C4-2B (cell line): Measurements from ENCODE around the gene CYP1A2.

ENCODE experiments used
- ZFX ChIP-seq: fragments of 450-650 bp; IDR thresholded peaks from 2 replicates; pipeline ENCODE4 v1.6.1; 2017
- TF ChIP-seq, protein P1 (sequence below): fragments of 450-650 bp; conservative IDR thresholded peaks from 2 replicates; pipeline ENCODE4 v1.5.1; 2017; ENCODE audit warnings: mild to moderate bottlenecking

DNA sequence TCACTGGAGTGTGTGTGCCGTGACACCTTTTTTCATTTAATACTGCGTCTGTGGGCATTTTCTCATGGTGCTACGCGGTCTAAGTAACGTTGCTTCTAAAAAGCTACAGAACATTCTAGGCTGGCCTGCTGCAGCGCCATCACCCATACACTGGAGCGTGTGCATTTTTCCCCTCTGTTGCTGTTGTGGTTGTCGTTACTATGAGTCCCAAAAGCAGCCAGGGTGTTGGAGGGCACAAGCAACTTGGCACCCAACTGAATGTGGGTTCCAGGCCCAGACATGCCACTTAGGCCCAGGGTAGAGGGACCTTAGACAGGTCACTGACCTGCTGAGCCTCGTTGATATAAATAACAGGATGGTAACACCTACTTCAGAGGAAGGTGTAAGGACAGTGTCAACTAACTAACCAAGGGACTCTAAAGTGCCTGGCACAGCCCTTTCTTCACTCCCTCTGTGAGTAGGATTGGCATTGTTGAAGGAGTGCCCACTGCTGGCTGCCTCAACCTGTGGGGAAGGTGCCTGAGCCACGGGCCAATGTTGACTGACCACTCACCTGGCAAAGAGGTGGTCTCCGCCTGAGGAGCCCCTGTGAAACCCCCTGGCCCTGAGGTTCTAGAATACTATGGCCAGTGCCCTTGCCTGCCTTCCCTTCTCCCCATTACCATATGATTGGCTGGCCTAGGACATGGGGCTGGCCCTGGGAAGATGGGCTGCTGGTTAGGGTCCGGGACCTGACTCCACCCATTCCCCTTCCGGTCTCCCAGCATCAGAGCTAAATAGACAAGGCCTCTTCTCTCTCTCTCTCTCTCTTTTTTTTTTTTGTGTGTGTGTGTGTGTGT lies 36.8 kb downstream of the CYP1A2 start:
- TF ChIP-seq, protein P1, sequence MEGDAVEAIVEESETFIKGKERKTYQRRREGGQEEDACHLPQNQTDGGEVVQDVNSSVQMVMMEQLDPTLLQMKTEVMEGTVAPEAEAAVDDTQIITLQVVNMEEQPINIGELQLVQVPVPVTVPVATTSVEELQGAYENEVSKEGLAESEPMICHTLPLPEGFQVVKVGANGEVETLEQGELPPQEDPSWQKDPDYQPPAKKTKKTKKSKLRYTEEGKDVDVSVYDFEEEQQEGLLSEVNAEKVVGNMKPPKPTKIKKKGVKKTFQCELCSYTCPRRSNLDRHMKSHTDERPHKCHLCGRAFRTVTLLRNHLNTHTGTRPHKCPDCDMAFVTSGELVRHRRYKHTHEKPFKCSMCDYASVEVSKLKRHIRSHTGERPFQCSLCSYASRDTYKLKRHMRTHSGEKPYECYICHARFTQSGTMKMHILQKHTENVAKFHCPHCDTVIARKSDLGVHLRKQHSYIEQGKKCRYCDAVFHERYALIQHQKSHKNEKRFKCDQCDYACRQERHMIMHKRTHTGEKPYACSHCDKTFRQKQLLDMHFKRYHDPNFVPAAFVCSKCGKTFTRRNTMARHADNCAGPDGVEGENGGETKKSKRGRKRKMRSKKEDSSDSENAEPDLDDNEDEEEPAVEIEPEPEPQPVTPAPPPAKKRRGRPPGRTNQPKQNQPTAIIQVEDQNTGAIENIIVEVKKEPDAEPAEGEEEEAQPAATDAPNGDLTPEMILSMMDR, result no peak
- TF ChIP-seq ZFX, result no peak
